ENCODE results near the gene AIMP2.

DNA sequence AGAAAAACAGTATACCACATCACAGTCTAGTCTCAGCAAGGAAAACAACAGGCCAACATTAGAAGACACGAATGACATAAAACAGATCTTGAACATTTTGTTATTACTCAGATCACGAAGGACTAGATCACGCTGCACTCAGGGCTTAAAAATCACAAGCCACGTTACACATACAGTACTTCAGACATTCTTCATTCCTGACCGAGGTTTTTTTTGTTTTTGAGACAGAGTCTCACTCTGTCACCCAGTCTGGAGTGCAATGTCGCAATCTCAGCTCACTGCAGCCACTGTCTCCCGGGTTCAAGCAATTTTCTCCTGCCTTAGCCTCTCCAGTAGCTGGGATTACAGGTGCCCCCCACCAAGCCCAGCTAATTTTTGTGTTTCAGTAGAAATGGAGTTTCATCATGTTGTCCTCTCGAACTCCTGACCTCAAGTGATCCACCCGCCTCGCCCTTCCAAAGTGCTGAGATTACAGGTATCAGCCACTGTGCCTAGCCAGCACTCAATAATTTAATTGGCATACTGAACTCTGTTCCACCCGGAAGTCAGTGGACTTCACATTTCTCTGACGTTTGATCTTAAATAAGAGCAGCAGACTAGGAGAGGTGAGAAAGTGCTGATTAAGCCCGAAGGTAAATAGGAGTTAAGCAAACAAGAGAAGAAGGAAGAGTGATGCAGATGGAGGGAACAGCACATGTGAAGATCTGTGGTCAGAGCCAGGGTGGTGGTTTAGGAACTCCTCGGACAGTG, 3.5 kb downstream of the AIMP2 start:
- TF ChIP-seq EZH2 (IDR thresholded peaks at IDR 0.05; ENCODE audit: borderline replicate concordance, low read depth, low read length, severe bottlenecking): no peak
- TF ChIP-seq, protein P1, sequence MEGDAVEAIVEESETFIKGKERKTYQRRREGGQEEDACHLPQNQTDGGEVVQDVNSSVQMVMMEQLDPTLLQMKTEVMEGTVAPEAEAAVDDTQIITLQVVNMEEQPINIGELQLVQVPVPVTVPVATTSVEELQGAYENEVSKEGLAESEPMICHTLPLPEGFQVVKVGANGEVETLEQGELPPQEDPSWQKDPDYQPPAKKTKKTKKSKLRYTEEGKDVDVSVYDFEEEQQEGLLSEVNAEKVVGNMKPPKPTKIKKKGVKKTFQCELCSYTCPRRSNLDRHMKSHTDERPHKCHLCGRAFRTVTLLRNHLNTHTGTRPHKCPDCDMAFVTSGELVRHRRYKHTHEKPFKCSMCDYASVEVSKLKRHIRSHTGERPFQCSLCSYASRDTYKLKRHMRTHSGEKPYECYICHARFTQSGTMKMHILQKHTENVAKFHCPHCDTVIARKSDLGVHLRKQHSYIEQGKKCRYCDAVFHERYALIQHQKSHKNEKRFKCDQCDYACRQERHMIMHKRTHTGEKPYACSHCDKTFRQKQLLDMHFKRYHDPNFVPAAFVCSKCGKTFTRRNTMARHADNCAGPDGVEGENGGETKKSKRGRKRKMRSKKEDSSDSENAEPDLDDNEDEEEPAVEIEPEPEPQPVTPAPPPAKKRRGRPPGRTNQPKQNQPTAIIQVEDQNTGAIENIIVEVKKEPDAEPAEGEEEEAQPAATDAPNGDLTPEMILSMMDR (IDR thresholded peaks at IDR 0.05; ENCODE audit: borderline replicate concordance, extremely low read depth, low read length, poor library complexity, severe bottlenecking): no peak
